ENCODE data around the gene ARMC12. TPM values are rescaled to one million over a fixed set of nuclear protein-coding genes. Genes with fewer than 3 reads are reported as not detected.

ARMC12 gene
- polyA plus RNA-seq, 1 donor (not counting 4 experiments of a cell fraction or from before 2014, with no cell fraction given), result 0.54 TPM

DNA sequence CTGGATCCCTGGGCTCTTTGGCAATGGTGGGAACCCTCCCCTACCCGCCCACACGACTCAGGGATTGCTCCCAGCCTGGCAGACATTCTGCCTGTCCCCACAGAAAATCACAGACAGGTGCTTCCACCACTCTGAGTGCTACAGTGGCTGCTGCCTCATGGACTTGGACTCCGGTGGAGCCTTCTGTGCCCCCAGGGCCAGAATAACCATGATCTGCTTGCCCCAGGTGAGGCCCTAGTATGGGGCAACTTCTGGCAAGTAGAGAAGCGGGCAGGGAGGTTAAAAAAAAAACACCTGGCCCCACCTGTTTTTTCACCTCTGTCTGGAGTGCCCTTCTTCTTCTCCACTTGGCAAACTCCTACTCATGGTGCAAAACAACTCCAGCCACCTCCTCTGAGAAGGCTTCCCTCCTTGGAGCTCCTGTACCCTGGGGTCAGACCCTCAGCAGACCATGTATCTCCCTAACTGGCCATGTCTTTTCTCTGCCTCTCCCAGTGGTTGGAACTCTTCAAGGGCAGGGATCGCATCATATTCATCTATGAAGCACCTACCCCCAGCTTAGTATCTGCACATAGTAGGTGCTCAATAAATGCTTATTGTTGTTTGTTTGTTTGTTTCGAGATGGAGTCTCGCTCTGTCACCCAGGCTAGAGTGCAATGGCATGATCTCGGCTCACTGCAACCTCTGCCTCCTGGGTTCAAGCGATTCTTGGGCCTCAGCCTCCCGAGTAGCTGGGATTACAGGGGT, 40.7 kb downstream of the ARMC12 start:
- Histone ChIP-seq H3K79me2 (ENCODE audit: control insufficient read depth, insufficient read depth, low read length) (no peaks in the 10 kb centered on the region), H3K9me1 (ENCODE audit: control insufficient read depth, extremely low read depth, insufficient read depth, low read length) (no peaks in the 10 kb centered on the region), H4K20me1 (ENCODE audit: control insufficient read depth, extremely low read depth, insufficient read depth, low read length) (no peaks in the 10 kb centered on the region), H3K4me1 (ENCODE audit: control insufficient read depth, extremely low read depth, insufficient read depth, low read length) (peaks cover 4% of the 10 kb centered on the region), H3K27ac (ENCODE audit: control insufficient read depth, insufficient read depth, low read length) (no peak overlapping the region), H3K9ac (ENCODE audit: control insufficient read depth, extremely low read depth, insufficient read depth, low read length) (no peak overlapping the region), H3K36me3 (ENCODE audit: control insufficient read depth in 2 of 2, extremely low read depth in 1 of 2, insufficient read depth in 2 of 2, low read length in 2 of 2) (no peaks in the 10 kb centered on the region), H3K27me3 (ENCODE audit: control insufficient read depth, extremely low read depth, insufficient read depth, low read length) (peaks cover 24% of the 10 kb centered on the region), H2AFZ (ENCODE audit: control insufficient read depth, low read length) (no peak overlapping the region), H3K4me3 (ENCODE audit: control insufficient read depth in 2 of 3, extremely low read depth in 1 of 3, insufficient read depth in 2 of 3, low read depth in 1 of 3, low read length in 3 of 3) (no peak overlapping the region), H3K4me2 (ENCODE audit: control insufficient read depth, extremely low read depth, insufficient read depth, low read depth, low read length) (no peak overlapping the region), H3K9me3 (ENCODE audit: control insufficient read depth, low read depth, low read length) (no peaks in the 10 kb centered on the region)
- DNase-seq (ENCODE audit: low read depth, low spot score) (no peak), FAIRE-seq (no peak)
- TF ChIP-seq EZH2 (IDR thresholded peaks at IDR 0.05; ENCODE audit: low read length) (no peak), CTCF (optimal IDR thresholded peaks at IDR 0.05 in 1 of 3, IDR thresholded peaks at IDR 0.05 in 1 of 3, conservative IDR thresholded peaks at IDR 0.05 in 1 of 3; ENCODE audit: extremely low read depth in 1 of 3, insufficient read depth in 2 of 3, low read length in 3 of 3) (no peak)
- dilution Hi-C loops (cut with MboI; ENCODE audit: extremely low pct_ligation_motif_present, low sequenced_read_pairs), result no loop called here

GRCh38 chr6:35778437-35778836, 41.6 kb downstream of the ARMC12 start:
- Histone ChIP-seq H3K27me3 (ENCODE audit: control insufficient read depth, extremely low read depth, insufficient read depth, low read length) (peaks cover 24% of the 10 kb centered on the region), H2AFZ (ENCODE audit: control insufficient read depth, low read length) (no peak overlapping the region), H3K79me2 (ENCODE audit: control insufficient read depth, insufficient read depth, low read length) (no peaks in the 10 kb centered on the region), H3K27ac (ENCODE audit: control insufficient read depth, insufficient read depth, low read length) (no peak overlapping the region), H3K9me1 (ENCODE audit: control insufficient read depth, extremely low read depth, insufficient read depth, low read length) (no peaks in the 10 kb centered on the region), H3K4me2 (ENCODE audit: control insufficient read depth, extremely low read depth, insufficient read depth, low read depth, low read length) (no peak overlapping the region), H3K9ac (ENCODE audit: control insufficient read depth, extremely low read depth, insufficient read depth, low read length) (no peak overlapping the region), H3K4me1 (ENCODE audit: control insufficient read depth, extremely low read depth, insufficient read depth, low read length) (peaks cover 6% of the 10 kb centered on the region), H3K36me3 (ENCODE audit: control insufficient read depth in 2 of 2, extremely low read depth in 1 of 2, insufficient read depth in 2 of 2, low read length in 2 of 2) (no peaks in the 10 kb centered on the region), H3K4me3 (ENCODE audit: control insufficient read depth in 2 of 3, extremely low read depth in 1 of 3, insufficient read depth in 2 of 3, low read depth in 1 of 3, low read length in 3 of 3) (no peak overlapping the region), H4K20me1 (ENCODE audit: control insufficient read depth, extremely low read depth, insufficient read depth, low read length) (no peaks in the 10 kb centered on the region), H3K9me3 (ENCODE audit: control insufficient read depth, low read depth, low read length) (no peaks in the 10 kb centered on the region)
- no peak for TF ChIP-seq CTCF (optimal IDR thresholded peaks at IDR 0.05 in 1 of 3, IDR thresholded peaks at IDR 0.05 in 1 of 3, conservative IDR thresholded peaks at IDR 0.05 in 1 of 3; ENCODE audit: extremely low read depth in 1 of 3, insufficient read depth in 2 of 3, low read length in 3 of 3)
- TF ChIP-seq EZH2 (IDR thresholded peaks at IDR 0.05; ENCODE audit: low read length), result no peak
- no peak for FAIRE-seq
- no peak for DNase-seq (ENCODE audit: low read depth, low spot score)
- dilution Hi-C loops (cut with MboI; ENCODE audit: extremely low pct_ligation_motif_present, low sequenced_read_pairs), result no loop called here
